Measurements from ENCODE around the gene TNP2.

DNA sequence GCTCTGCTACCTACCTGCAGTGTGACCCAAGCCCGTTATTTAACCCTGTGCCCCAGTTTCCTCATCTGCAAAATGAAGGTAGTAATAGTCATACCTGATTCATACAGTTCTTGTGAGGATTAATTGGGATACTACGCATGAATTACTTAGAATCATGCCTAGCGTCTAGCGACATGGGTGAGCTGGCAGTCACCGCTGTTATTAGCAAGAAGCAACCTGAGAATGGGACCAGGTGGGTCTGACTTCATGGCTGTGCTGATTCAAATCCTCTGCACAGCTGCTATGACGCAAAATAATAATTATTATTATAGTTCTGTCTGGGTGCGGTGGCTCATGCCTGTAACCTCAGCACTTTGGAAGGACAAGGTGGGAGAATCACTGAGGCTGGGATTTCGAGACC, 21.0 kb downstream of the TNP2 start:
- TF ChIP-seq, protein P1, sequence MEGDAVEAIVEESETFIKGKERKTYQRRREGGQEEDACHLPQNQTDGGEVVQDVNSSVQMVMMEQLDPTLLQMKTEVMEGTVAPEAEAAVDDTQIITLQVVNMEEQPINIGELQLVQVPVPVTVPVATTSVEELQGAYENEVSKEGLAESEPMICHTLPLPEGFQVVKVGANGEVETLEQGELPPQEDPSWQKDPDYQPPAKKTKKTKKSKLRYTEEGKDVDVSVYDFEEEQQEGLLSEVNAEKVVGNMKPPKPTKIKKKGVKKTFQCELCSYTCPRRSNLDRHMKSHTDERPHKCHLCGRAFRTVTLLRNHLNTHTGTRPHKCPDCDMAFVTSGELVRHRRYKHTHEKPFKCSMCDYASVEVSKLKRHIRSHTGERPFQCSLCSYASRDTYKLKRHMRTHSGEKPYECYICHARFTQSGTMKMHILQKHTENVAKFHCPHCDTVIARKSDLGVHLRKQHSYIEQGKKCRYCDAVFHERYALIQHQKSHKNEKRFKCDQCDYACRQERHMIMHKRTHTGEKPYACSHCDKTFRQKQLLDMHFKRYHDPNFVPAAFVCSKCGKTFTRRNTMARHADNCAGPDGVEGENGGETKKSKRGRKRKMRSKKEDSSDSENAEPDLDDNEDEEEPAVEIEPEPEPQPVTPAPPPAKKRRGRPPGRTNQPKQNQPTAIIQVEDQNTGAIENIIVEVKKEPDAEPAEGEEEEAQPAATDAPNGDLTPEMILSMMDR (IDR thresholded peaks at IDR 0.05), result no peak
- no peak for TF ChIP-seq POLR2AphosphoS5 (IDR thresholded peaks at IDR 0.05; ENCODE audit: low read depth, low read length)

All from Panc1 (cell line).